Measurements from ENCODE around the gene ACADM.
"Not testable (repeated sequence)": the region's sequence is repeated elsewhere in the genome, so short reads cannot be mapped to it uniquely, and the experiment has no call there.

The ACADM gene

GRCh38 chr1:75742047-75742625 is 17.6 kb downstream of the ACADM start:
- DNase-seq = no peak

- no peak for DNase-seq
These were observed 20.8 kb downstream of the ACADM start for GRCh38 chr1:75745276-75745675.

- not testable (repeated sequence) for DNase-seq
These were observed 32.7 kb downstream of the ACADM start for GRCh38 chr1:75757210-75757609.

GRCh38 chr1:75758543-75758942 is 34.0 kb downstream of the ACADM start:
- not testable (repeated sequence) for DNase-seq

GRCh38 chr1:75764057-75764655 is 39.6 kb downstream of the ACADM start:
- no peak for DNase-seq

- no peak for DNase-seq
These were observed 41.3 kb downstream of the ACADM start for GRCh38 chr1:75765697-75766355.

- no peak for DNase-seq
These were observed 43.5 kb downstream of the ACADM start for GRCh38 chr1:75768016-75768415.

GRCh38 chr1:75770761-75771160 is 46.3 kb downstream of the ACADM start:
- no peak for DNase-seq

- no peak for DNase-seq
These were observed 47.5 kb downstream of the ACADM start for GRCh38 chr1:75771978-75772377.

- DNase-seq = not testable (repeated sequence)
These were observed 53.3 kb downstream of the ACADM start for GRCh38 chr1:75777812-75778211.

- not testable (repeated sequence) for DNase-seq
These were observed 54.2 kb downstream of the ACADM start for GRCh38 chr1:75778694-75779093.

- DNase-seq = not testable (repeated sequence)
These were observed 55.7 kb downstream of the ACADM start for GRCh38 chr1:75780183-75780582.

- not testable (repeated sequence) for DNase-seq
These were observed 59.4 kb downstream of the ACADM start for GRCh38 chr1:75783920-75784319.

- peak in 3 of 14 donors; percentile 20 to 82 (median 57) for DNase-seq
These were observed 60.9 kb downstream of the ACADM start for GRCh38 chr1:75785320-75785982.

GRCh38 chr1:75785983-75786853 is 61.7 kb downstream of the ACADM start, which contains the start of gene RABGGTB:
Gene RABGGTB (plus strand): TSS chr1:75786256. CDS start chr1:75786272, 16 bp downstream.
- peak; percentile 57 to 96 (median 90) for DNase-seq

- no peak for DNase-seq
These were observed 62.5 kb downstream of the ACADM start for GRCh38 chr1:75786901-75787493.

GRCh38 chr1:75787524-75787923 is 63.0 kb downstream of the ACADM start:
- DNase-seq = no peak

GRCh38 chr1:75789988-75790387 is 65.5 kb downstream of the ACADM start:
- no peak for DNase-seq

GRCh38 chr1:75791022-75791421 is 66.5 kb downstream of the ACADM start:
- DNase-seq = no peak

GRCh38 chr1:75792091-75792490 is 67.6 kb downstream of the ACADM start:
- DNase-seq = no peak

- no peak for DNase-seq
These were observed 69.9 kb downstream of the ACADM start for GRCh38 chr1:75794382-75794781.

- no peak for DNase-seq
These were observed 71.2 kb downstream of the ACADM start for GRCh38 chr1:75795703-75796193.
